GM12892 (cell line): ENCODE measurements around the gene OCA2.

ENCODE experiments used
- DNase-seq: peaks from one replicate; pipeline ENCODE4 v3.0.0; 2011; ENCODE audit not compliant: insufficient read length
- FAIRE-seq: peaks from 2 replicates; lab custom pipeline; 2011; peaks lifted over from hg19 to GRCh38; lab: Jason Lieb, UNC
- POLR2A ChIP-seq: IDR thresholded peaks from 2 replicates; pipeline ENCODE4 v1.6.1; 2011; ENCODE audit warnings: low read depth, low read length, control low read depth
- POLR2AphosphoS5 ChIP-seq: IDR thresholded peaks from 2 replicates; pipeline ENCODE4 v1.6.1; 2011; ENCODE audit warnings: low read depth, low read length, control low read depth
- TAF1 ChIP-seq: IDR thresholded peaks from 2 replicates; pipeline ENCODE4 v1.6.1; 2011; ENCODE audit warnings: low read depth, mild to moderate bottlenecking, control low read depth, low read length, borderline replicate concordance

The OCA2 gene

DNA sequence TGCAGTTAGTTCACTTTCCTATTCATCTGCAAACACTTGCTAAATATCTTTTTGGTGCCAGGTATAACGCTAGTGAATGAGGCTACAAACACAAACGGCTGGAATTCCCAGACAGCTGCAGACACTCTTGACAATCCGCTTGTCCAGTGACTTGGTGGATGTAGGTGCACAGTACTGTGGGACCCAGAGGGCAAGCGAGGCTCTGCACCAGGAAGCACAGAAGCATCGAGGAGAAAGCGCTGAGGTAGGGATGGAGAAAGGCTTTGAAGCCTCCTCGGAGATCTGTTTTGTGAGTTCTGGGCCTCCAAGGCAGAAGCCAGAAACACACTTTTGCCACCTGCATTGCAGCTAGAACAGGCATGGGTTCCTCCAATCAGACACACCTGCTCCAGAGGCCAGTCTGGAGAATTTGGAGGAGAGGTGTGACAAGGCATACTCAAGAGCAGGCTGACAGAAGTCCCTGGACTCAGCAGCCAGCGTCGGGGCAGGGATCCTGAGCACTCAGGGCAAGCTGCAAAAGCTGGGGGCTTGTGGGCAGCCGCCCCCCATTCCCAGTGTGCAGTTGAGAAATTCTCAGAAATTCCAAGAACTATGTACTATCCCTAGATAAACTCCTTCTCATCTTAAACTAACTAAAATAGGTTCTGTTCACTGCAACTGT is 232.5 kb downstream of the OCA2 start:
- DNase-seq (no peak), FAIRE-seq (no peak)

DNA sequence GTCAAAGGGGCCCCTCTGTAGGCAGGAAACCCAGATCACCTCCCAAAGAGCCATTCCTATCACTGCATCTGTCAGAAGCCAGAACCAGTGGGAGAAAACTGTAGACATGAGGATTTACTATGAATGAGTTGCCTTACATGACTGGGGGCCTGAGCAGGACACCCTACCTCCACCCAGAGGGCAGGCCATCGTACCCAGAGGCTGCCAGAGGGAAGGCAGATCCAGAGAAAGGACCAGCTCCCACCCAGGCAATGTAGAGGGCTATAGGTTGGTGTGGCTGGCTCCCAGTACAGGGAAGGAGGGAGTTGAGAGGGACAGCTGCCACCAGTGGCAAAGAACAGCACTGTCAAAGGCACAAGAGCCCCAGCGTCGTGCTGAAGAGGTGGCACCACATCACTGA is 233.2 kb downstream of the OCA2 start:
- TF ChIP-seq TAF1 (no peak), POLR2A (no peak), POLR2AphosphoS5 (no peak)
- DNase-seq, result no peak
- no peak for FAIRE-seq

More for the DNA sequence above, 232.5 kb downstream of the OCA2 start:
- no peak for TF ChIP-seq POLR2A
- TF ChIP-seq POLR2AphosphoS5, result no peak
- no peak for TF ChIP-seq TAF1

DNA sequence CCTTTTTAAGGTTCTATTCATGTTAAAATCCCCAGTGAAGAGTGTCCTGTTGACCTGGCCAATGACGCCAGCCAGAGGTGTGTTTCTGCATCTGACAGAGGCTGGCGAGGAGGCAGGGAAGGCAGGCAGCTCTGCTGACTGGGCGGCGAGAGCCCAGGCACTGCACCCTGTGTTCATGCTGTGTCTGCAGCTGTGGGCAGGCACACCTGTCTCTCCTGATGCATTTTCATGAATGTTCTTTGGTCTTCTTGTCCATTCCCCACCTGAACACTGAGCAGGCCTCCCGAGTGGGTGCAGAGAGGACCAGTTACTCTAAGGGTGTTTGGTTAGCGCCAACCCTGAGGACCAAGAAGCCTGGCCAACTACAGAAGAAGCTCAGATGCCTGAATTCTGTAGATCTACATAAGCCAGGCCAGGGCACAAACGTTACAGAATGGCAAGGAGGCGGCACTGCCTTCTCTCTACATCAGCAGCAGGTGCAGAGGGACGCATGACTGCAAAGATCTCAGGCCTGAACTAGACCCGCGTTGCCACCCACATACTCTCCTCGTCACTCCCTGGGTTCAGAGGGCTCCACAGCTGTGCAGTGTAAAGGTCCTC is 233.7 kb downstream of the OCA2 start:
- no peak for TF ChIP-seq TAF1
- TF ChIP-seq POLR2AphosphoS5, result no peak
- no peak for TF ChIP-seq POLR2A
- FAIRE-seq, result no peak
- DNase-seq, result no peak

DNA sequence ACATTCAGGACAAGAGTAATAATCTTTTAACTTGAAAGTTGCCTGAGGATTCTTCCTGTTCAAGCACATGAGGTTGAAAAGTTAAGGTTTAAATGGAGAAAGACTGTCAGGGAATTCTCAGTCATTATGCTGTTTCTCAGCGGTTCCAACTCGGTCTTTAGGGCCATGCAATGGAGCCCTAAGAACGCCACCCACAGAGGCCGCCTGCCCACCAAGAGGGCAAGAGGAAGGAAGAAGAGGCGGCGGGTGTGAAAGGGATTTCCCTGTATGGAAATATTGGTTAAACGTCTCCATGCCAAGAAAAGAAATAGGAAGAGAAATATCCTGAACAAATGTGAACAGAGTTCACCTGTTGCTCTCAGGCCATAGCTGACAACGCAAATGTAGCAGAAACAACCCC is 234.4 kb downstream of the OCA2 start:
- FAIRE-seq (no peak), DNase-seq (no peak)
- TF ChIP-seq POLR2A, result no peak
- no peak for TF ChIP-seq POLR2AphosphoS5
- TF ChIP-seq TAF1, result no peak

DNA sequence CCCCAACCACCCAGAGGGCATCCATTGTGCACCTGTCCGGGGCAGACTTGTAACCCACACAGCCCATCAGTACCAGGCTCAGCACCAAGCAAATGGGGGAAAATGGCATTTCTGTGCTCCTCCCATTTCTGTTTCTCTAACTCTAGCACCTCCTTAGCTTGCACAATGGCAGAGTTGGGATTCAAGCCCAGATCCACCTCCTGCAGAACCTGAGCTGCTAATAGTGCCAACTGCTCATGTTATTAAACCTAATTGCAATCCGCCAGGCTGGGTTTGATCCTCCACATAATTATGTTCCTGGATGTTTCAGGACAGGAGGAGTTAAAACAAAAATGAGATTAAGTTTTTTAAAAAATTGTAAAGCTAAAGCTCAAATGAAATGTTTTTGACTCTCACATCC is 235.0 kb downstream of the OCA2 start:
- FAIRE-seq, result no peak
- no peak for DNase-seq
- TF ChIP-seq POLR2AphosphoS5 (no peak), TAF1 (no peak), POLR2A (no peak)

DNA sequence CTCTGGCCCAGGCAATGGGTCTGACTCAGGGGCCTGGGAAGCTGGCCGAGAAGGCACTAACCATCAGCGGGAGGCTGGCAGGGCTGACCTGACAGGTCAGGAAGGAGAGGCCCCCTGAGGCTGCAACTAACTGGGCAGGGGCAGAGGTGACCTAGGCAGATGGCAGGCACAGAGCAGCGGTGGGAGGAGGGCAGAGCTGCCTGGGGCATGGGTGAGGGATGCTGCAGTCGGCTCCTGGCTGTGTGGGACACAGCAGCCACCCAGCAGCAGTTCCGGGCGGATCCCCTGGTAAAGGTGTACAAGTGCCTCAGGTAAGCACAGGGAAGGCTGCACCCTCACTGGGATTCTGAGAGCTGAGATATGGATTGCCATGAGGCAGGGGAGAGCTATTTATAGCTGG is 236.1 kb downstream of the OCA2 start:
- DNase-seq (no peak), FAIRE-seq (no peak)
- no peak for TF ChIP-seq TAF1
- no peak for TF ChIP-seq POLR2A
- TF ChIP-seq POLR2AphosphoS5, result no peak

DNA sequence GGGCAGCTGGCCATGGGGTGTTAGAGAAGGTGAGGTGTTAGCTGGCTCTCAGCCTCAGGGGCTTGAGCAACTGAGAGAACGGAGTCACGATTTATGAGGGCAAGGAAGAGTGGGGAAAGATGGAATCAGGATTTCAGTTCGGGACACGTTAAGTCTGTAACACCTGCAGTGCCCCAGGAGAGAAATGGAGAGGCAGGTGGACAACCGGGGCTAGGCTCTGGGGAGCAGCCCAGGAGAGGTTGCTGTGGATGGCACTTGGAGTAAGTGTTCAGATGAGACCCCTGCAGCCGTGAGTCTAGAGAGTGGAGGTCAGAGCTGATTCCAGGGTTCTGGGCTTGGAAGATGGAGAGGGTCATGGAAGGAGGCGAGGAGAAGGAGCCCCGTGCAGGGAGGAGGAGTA is 237.9 kb downstream of the OCA2 start:
- DNase-seq (no peak), FAIRE-seq (no peak)
- TF ChIP-seq POLR2AphosphoS5, result no peak
- no peak for TF ChIP-seq POLR2A
- no peak for TF ChIP-seq TAF1

DNA sequence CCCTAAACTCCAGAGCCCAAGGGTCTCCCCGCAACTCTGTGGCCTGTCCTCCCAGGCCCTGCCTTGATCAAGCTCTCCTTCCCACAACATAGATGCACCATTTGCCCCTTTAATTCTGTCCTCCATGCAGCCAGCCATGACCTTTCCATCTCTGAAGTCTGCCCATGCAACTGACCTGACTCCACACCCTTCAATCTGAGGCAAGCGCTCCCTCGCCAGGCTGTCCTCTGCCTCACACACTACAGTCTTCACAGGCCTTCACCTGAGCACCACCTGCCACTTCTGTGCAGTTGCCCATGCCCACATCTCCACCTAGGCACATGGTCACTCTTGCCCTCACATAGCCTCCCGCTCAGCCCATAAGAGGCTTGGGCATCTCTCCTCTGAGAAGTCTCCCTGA is 244.0 kb downstream of the OCA2 start:
- TF ChIP-seq POLR2A (no peak), POLR2AphosphoS5 (no peak), TAF1 (no peak)
- FAIRE-seq (no peak), DNase-seq (no peak)

DNA sequence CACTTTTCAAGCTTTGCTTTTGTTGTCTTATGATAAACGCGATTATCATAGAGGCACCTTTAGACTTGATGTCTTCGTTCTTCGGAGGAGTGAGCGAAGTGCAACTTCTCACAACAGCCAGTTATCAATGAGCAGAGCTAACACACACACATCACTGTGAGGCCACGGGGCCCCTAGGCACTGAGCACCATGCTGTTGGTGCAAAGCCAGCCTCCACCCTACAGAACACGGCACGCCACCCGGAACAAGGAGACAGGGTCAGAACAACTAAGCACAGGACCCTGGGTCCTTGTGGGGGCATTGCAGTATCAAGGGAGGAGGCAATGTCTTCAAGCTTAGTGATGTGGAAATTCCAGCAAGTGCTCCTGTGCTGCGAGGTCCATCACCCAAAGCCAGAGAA is 244.5 kb downstream of the OCA2 start:
- TF ChIP-seq TAF1 (no peak), POLR2A (no peak), POLR2AphosphoS5 (no peak)
- DNase-seq (no peak), FAIRE-seq (no peak)

DNA sequence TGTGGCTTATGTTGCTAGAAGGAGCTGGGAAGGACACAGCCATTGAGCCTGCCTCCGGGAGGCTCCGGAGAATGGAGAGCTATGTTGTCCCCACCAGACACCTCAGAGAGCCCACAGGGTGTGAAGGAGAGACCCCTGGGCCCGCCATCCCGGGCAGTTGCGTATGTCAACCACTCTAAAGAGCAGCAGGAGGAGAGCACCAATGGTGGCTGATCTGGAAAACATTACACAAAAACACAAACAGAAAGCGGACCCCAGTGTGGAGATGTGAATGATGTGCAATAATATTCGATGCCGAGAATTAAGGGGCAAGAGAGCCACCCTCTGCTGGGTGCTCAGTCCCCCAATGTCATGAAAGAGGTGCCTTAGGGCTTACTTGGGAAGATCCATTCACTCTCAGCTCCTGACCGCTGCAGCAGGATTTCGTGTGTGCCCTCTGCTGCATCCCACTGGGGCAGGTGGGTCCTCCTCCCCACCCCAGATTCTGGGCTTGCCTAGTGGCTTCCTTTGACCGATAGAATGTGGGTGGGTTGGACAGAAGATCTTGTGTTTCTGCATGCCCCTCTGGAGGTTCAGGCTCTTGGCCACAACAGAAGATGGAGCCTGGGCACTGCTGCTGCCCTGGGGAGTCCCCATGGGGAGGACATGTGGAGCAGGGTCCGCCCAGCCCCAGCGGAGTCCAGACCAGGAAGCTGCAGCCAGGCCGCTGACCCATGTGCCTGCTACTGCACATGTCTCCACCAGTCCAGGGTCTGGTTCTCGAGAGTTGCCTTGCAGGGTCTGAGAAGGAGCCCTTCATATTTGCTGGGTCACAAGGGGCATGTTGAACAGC is 245.3 kb downstream of the OCA2 start:
- DNase-seq (no peak), FAIRE-seq (no peak)
- TF ChIP-seq TAF1, result no peak
- no peak for TF ChIP-seq POLR2A
- no peak for TF ChIP-seq POLR2AphosphoS5

DNA sequence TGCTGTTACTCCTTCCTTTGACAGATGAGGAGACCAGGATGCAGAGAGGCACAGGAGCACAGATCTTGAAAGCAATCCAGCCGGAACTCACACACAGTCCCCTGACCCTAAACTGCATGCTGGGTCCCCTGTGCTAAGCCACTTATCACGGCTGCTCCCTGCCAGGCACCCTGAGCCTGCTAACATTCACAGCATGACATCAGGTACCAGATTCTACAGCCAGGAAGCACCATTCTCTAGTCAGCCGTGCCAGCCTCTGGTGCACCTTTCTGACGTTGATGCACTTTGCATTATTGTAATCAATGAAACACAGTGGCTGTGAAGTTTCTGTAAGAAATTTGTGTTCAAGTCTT is 247.3 kb downstream of the OCA2 start:
- FAIRE-seq, result no peak

More for the DNA sequence above, 247.3 kb downstream of the OCA2 start:
- no peak for DNase-seq
- no peak for TF ChIP-seq POLR2A
- TF ChIP-seq POLR2AphosphoS5, result no peak
- no peak for TF ChIP-seq TAF1
